Frontal cortex (tissue), 4 donors: Measurements from ENCODE around the gene CXCR4. TPM values are rescaled to one million over a fixed set of nuclear protein-coding genes. Genes with fewer than 3 reads are reported as not detected.

Experiments
- DNase-seq, 2 donors: peaks; one replicate each; pipeline ENCODE4 v3.0.0; 2012; ENCODE audit warnings: low spot score in 2 of 2
- FAIRE-seq: peaks from 2 replicates; lab custom pipeline; 2012; peaks lifted over from hg19 to GRCh38; lab: Jason Lieb, UNC
- total RNA-seq: library from RNA; depleted of rRNA; stranded (reverse); fragments of >200 nt; gene quantifications from one replicate; pipeline ENCODE4 v1.2.3, GENCODE V29; 2014
- donor health status: control.
- donor health status: control.
- donor health status: control.

The CXCR4 gene
- total RNA-seq, 1 donor from 2014 or later = 68.5 TPM

DNA sequence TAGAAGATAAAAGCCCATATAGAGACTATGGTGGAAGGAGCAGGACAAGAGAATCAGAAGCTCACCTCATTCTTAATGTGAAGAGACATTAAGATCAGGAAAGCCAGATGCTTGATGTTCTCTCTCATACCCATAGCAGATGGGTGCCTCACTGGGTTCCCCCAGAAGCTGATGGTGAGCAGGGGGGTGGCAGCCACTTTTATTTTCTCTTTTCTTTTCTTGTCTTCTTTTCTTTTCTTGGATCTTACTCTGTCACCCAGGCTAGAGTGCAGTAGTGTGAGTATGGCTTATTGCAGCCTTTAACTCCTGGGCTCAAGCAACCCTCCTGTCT is 14.8 kb upstream of the CXCR4 start:
- no peak for DNase-seq
- FAIRE-seq = no peak

DNA sequence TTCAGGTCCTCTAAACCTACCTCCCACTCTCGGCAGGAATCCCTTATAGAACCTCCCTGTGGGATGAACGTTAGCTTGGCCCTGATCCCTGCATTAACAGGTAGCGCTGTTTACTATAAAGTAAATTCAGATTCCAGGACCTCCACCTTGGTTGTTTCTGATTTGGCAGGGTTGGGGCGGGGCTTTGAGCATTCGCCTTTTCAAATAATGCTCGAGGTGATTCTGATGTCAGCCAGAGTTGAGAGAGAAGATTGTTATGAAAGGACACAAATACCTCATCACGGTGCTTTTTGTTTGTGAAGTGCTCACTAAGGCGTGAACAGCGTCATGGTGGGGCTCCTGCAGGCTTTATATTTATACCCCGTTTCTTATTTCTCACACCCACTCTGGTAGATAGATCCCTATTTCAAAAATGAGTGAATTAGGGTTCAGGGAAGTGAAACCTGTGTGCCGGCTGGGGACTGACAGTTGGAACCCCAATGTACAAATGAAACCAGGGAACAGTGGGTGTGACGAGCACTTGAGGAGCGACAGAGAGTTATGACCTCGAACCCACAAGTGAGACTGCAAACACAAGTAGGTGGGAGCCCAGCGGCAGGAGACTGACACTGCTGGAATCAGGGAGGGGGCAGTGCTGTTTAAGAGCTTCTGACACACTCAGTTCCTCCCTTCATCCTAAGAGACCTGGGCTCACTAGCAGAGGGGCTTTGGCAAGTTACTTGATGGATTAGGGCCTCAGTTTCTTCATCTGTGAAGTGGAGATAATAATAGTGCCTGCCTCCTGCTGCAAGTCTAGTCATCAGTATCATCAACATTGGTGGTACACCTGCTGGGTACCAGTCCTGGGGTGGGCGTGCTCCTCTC is 14.2 kb upstream of the CXCR4 start:
- DNase-seq (no peak), FAIRE-seq (no peak)

DNA sequence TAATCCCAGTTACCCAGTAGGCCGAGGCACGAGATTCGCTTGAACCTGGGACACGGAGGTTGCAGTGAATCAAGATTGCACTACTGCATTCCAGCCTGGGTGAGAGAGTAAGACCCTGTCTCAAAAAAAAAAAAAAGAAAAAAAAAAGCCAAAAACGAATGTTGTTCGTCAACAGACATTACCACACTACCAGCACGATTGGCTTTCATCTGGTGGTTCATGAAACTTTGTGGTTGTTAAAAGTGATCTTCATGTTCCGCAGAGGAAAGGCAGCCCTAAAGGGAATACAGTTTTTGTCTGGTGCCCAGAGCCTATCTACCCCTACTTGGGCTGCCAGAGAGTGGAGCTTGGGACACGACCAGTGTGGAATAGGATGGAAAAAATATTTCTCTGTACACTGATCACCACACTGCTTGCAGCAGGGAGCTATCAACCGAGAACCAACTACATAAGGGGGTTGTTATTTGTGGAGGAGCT is 13.6 kb upstream of the CXCR4 start:
- DNase-seq (no peak), FAIRE-seq (no peak)

DNA sequence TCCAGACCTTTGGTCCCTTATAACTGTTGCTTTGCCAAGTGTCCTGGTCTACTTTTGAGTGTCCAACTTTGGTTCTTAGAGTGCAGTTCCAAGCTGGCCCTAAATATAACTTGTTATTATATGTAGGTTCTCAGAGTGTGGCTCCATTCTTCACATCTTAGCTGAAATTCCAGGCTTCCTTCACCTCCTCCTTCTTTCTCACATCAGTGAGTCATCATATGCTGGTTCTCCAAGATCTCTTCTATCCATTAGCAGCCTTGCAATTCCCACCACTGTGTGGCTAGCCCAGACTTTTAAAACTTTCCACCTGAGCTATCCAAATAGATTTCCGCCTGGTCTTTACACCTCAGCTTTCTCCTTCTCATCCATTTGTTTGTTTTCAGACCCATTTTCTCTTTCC is 12.6 kb upstream of the CXCR4 start:
- FAIRE-seq = no peak
- no peak for DNase-seq

DNA sequence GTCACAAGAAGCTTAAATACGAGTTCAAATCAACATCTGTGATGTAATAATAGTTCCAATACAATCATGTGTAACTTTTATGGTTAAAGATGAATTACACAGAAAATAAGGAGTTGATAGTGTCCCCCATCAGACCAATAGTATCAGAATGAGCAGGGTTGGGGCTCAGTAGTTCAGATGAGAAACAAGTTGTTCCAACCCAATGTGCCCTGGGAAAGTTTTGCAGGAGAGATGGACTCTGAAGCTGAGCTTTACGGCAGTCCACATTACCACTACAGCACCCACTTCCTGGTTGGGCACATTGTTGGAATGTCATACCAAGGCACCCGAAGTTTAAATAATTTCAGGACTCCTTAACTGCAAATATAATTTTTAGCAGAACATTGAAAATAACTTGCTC is 12.1 kb upstream of the CXCR4 start:
- no peak for DNase-seq
- FAIRE-seq = no peak

DNA sequence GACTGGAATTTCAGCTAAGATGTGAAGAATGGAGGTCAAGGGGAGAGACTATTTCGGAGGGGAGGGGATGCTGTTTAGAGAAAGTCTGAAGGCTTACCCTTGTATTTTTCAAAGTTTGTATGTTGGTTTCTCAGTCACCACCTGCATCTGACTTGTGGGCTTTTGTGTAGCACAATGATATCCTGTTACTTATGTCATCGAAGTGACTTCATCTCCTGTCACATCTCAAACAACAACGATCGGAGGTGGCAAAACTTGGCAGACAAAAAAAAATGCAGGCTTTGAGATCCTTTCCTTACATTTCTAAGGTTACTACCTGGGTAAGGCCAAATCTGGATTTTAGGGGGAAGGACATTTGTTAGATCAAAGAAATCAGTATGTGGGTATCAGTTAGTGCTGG is 11.7 kb upstream of the CXCR4 start:
- FAIRE-seq (no peak), DNase-seq (no peak)

DNA sequence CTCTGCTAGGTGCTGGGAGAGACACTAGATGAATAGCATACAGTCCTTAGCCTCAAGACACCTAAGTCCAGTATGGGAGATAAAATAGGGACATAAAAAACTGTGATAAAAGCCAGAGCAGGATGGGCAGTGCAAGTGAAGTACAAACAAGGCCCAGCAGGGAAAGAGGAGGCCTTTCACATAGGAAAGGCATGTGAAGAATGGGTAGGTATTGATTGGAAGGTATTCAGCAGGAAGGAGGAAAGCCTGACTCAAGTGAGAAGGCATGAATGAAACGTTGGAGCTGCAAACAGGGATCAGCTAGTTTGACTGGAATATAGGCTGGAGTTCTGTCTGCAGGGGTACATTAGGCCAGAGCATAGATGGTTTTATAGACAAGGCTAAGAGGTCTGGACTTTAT is 11.0 kb upstream of the CXCR4 start:
- FAIRE-seq = no peak
- no peak for DNase-seq

DNA sequence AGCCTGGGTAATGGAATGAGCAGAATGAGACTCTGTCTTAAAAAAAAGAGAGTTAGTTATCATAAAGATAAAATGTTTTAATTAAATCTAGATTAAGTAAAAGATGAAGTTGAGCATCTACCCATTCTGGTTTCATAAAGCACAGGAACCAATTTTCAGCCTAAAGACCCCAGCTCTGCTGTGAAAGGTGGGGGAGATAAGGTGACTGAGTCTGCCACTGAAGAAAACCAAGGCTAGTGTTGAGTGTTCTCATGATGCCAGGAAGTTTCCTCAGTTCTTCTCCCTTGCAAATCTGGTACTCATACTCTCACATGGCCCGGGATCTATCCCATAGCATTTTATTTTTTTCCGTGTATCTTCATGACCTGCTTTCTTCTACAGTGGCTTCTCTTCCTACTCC is 10.4 kb upstream of the CXCR4 start:
- no peak for DNase-seq
- FAIRE-seq = no peak

DNA sequence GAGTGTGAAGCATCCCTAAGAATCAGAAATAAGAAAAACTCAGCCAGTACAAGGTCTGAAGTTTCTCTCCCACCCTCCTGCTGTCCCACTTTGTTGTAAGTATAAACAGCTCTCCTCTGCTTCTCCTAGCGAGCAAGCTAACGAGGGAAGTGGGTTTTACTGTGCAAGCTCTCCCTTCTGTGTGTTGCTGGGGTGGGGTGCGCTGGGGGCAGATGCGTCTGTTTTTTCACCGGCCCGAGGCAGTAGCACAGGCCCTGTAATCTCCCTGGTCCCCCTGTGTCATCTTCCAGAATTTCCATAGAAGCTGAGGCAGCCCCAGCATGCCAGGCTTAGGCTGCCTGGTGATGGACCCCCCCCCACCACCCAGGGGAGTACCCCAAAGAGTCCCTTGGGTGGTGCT is 9.4 kb upstream of the CXCR4 start:
- DNase-seq (no peak), FAIRE-seq (no peak)

DNA sequence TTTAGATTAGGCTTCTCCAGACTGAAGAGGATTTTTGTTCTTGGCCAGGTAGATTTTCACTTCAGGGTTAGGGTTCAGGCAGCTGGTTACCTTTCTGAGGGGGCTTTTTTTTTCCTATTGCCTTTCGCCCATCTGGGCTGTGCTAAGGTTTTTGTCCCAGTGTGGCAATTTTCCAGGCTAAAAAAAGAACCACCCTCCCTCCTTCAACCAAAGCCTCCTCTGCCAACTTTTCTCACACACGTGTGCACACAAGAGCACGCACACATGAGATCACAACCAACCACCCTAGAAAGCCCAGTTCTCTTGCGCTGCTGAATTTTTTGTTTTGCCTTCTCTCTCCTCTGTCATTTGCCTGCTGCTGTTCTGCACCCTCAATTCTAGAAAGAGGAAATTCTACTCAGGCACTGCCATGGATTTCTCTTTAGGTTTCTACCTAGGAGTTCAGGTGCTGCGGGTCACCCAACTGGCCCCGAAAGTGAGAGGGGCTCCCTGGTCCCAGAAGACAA is 8.5 kb upstream of the CXCR4 start:
- DNase-seq = no peak
- no peak for FAIRE-seq

DNA sequence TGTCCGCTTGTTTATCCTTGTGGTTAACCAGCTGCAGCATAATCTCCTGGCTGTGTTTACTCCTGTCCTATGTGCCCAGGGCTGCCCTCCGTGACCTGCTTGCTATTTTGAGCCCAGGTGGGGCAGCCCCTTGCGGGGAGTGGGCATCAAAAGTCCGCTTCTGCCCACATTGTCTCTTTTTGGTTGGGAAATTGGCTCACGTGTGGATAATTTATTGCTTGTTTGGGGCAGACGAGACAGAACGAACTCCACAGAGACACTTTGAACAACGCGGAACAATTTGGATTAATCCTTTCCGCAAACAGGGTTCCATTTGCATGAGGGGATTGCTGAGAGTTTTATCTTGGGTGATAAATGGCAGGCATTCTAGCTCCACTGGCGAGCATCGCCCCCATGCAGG is 8.1 kb upstream of the CXCR4 start:
- FAIRE-seq (no peak), DNase-seq (no peak)

DNA sequence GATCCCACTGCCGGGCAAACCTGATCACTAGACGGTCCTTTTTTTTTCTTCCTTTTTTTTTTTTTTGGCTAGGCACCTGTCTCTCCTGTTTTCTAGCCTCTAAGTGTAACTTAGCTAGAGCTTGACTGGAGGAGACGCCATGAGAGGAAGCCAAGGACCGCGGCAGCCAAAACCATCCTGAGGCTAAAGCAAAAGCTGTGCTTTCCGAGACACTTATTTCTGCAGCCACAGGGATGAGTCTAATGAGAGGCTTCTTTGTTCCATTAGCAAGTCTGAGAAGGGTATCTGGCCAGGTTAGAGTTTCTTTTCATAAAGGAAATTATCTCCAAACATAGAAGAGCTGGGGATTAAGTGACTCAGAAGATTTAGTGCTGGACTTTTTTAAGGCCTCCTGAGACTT is 7.3 kb upstream of the CXCR4 start:
- FAIRE-seq = no peak
- DNase-seq = no peak

DNA sequence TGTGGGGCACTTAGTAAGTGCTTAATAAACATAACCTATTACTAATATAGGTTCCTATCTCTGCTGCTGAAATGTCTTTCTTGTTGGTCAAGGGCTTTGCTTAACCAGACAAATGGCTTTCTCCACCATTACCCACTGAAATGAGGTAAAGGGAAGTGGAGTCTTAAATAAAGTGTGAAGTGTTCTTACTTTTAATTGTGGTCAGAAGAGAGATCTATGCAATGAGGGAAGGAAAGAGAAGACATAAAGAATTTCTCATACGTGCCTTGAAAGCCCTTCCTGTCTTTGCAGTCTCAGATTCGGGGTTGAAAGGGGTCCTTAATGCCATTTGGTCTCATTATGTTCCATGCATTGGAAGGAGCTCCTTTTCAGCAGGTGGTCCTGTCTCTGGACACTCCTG is 6.9 kb upstream of the CXCR4 start:
- DNase-seq (no peak), FAIRE-seq (no peak)

DNA sequence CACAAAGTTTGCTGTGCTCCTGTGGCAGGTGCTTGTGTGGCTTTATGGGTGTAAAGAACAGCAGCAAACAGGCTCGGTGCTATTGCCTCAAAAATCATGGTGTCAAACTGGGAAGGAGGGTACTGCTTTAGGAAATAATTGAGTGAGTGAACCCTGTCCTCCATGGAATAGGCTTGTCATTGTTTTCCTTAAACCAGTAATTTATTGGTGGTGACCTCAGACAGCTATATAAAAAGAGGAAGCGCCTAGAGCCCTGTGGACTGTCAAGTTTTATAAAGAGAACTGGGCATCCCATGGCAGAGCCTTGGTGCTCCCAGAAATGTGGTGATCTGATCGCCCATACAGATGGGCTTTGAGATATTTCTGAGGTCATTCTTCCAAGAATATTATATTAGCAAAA is 4.7 kb upstream of the CXCR4 start:
- FAIRE-seq (no peak), DNase-seq (no peak)

DNA sequence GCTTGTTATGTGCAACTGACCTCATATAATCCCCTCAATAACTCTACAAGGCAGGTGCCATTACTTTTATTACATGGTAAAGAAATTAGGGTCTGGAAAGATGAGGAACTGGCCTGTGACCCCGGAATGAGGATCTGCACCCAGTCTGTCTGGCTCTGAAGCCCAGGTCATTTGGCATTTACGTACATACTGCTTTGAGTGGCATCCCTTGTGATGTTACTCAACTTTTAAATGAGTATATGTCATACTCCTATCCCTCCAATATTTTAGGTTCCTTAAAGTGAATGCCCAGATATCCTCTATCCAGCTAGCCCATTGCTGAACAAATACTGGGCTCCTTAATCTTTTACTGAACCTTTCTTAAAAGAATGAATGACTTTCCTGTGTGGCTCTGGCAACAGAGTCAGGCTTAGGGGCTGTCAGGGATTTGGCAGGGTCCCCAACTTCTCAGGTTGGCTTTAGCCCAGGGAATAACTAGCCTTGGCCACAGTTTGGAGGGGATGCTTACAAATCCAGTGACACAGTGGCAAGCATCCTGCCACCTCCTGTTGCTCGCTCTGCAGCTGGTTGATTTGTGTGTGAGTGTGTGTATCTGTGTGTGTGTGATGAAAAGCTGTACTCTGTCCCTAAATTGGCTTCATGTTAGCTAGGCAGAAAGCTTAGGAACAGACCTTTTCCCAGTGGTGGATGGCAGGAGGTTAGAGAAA is 3.4 kb upstream of the CXCR4 start:
- DNase-seq (no peak), FAIRE-seq (no peak)

DNA sequence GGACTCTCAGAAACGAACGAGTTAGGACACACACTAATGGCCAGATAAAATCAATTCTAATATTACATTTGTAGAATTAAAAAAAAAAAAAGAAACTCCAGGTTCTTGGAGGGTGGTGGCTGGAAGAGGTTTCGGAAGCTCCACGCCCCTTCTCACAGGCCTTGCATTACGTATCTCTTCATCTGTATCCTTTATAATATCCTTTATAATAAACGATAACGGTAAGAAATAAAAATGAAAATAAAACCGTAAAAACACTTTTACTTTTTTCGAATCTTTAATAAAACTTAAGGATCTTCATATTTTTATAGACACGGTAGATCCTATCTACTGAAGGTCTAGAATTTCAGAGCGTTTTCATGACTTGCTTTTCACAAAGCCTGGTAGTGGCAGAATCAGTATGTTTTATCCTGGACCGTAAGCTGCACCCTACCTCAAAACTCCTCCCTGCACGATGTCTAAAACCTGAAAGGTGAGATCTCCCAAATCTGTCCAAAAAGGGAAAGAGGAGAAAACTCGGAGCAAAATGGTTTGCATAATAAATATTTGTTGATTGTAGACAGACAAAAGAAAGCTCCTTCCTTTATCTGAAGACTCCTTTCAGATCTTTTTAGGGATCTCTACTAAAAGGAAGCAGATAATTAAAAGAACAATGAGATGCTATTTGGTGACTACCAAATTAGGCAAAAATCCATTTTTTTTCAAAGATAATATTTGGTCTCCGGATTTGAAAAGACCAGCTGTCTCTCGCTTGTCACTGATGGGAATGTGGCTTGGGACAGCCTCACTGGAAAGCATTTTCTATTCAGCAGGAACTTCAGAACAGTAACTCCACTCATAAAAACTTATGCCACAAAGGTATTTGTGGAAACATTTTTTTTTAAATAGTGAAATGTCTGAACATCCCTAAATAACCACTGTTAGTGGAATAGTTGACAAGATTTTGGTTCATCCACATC is 2.0 kb upstream of the CXCR4 start:
- DNase-seq (no peak), FAIRE-seq (no peak)

DNA sequence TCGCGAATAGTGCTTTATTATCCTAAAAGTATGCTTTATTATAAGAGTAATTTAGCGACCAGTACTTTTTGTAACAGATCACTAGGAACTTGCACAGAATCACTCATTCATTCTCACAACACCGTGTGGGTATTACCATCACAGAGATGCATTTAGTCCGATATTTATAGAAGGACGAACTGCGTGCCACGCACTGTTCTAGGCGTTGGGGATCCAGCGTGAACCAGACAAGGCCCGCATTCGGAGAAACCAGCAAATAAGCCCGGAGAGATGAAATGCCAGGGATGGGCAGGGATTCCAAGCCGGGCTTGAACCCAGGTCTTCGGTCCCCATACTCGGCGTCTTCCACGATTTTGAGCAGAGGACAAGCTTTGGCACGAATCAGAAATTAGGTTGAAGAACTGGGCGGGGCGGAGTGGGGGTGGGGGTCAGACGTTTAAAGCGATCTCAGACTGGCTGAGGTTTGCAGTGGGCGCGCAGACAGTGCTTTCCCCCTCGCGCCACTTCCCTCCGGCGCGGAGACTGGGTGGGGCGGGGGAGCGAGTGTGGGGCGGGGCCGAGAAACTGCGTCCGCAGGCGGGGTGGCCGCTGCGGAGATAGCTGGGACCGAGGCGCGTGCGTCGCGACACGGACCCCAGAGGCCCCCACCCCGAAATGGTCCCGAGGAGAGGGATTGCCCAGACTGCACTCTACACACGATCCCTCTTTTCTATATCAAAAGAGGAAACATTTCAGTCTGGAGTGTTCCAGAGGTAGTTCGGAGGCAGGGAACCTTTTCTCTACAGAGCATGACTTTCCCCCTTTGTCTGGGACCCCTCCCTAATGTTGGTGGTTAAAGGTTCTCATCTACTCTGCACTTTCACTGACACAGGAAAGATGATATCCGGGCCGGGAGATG is 1.1 kb upstream of the CXCR4 start:
- DNase-seq = no peak
- FAIRE-seq = no peak

DNA sequence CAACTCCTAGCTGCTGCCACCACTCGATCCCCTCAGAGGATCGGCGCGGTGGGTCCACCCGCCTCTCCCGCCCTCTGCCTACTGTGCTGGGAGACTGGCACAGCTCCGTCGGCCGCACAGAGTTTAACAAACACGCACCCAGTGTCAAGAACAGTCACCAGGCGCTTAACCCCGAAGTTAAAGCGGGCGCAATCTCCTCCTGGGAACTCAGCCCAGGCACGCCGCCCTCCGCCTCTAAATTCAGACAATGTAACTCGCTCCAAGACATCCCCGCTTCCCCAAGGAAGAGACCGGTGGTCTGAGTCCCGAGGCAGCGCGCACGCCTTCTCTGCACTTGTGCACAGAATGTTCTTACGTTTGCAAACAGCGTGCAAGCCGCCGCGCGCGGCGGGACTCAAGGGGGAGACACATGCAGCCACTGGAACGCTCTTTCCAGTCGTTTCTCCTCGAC is 533 bp downstream of the CXCR4 start:
- no peak for FAIRE-seq
- peak in 1 of 2 donors; percentile 57 for DNase-seq

DNA sequence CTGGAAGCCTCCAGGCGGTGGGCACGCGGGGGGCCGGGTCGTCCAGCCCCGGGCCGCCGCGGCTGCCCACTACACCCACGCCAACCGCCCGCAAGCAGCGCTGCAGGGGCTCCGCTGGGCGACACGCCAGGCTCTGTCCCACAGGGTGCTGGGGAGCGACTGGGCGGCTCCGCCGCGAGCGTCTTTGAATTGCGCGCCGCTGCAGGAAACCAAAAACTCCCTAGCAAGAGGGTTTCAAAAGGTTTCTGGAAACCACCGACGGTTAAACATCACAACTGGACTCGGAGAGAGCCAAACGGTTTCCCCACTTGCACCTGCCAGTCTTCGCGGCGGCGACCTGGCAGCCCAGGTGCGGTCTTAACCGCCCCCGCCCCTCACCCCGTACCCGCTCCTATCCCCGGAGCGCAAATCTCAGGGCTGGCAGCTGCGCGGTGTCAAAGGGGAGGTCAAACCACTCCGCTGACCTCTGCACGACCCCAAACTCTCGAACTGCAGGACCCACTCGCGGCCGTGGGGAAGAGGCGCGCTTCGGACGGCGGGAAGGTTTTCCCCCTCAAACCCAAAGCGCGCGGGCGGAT is 1.0 kb downstream of the CXCR4 start:
- FAIRE-seq = no peak
- no peak for DNase-seq
